Breast epithelium (tissue), 4 donors: Measurements from ENCODE around the gene STX16. TPM values are rescaled to one million over a fixed set of nuclear protein-coding genes. Genes with fewer than 3 reads are reported as not detected.

Experiments
- DNase-seq, 2 donors: peaks; one replicate each; pipeline ENCODE4 v3.0.0-alpha.2; 2019; ENCODE audit warnings: low spot score in 2 of 2
- H3K27ac ChIP-seq, 2 donors: fragments of 200-600 bp; sonication (generic) in 1 of 2; one replicate each; pipeline ENCODE4 v1.5.1; 2016 to 2019; ENCODE audit warnings: mild to moderate bottlenecking in 1 of 2
- H3K27me3 ChIP-seq, 2 donors: fragments of 200-600 bp; sonication (generic) in 1 of 2; one replicate each; pipeline versions ENCODE4 v1.5.1 to v1.6.0; 2017 to 2019; ENCODE audit warnings: control low read depth in 1 of 2, mild to moderate bottlenecking in 1 of 2
- H3K36me3 ChIP-seq: fragments of 200-600 bp; one replicate; pipeline ENCODE4 v1.5.1; 2019
- H3K4me1 ChIP-seq, 2 donors: fragments of 200-600 bp; sonication (generic); one replicate each; pipeline ENCODE4 v1.5.1; 2016 to 2019; ENCODE audit warnings: control low read depth in 1 of 2
- H3K4me3 ChIP-seq, 3 donors: fragments of 200-600 bp; sonication (generic); 1 replicate in 2 of 3; 2 replicates in 1 of 3; pipeline ENCODE4 v1.5.1; 2016 to 2019; ENCODE audit warnings: mild to moderate bottlenecking in 3 of 3, moderate library complexity in 2 of 3
- H3K9me3 ChIP-seq, 2 donors: fragments of 200-600 bp; sonication (generic) in 1 of 2; one replicate each; pipeline ENCODE4 v1.5.1; 2016 to 2019; ENCODE audit warnings: control low read depth in 1 of 2
- CTCF ChIP-seq, 3 donors: fragments of 450-650 bp; IDR thresholded peaks; one replicate each; pipeline ENCODE4 v1.5.1; 2016 to 2017; ENCODE audit warnings: antibody characterized with exemption in 3 of 3, mild to moderate bottlenecking in 3 of 3, moderate library complexity in 3 of 3
- POLR2A ChIP-seq: fragments of 450-650 bp; IDR thresholded peaks from one replicate; pipeline ENCODE4 v1.6.1; 2016; ENCODE audit warnings: antibody characterized with exemption, mild to moderate bottlenecking, moderate library complexity
- POLR2AphosphoS5 ChIP-seq, 3 donors: sonication (generic); formaldehyde crosslinking; IDR thresholded peaks; one replicate each; pipeline ENCODE4 v1.6.1; 2017; ENCODE audit warnings: antibody characterized with exemption in 3 of 3
- intact Hi-C: fragments of 100-400 bp; cut with DNase I; formaldehyde crosslinking; loops from one replicate; pipeline ENCODE4 v1.15.1; 2023; ENCODE audit warnings: low total_unique reads
- total RNA-seq, 3 donors: library from RNA; depleted of rRNA; stranded (reverse); fragments of >200 nt; gene quantifications; one replicate each; pipeline ENCODE4 v1.1.0, GENCODE V29; 2016

Gene STX16
- total RNA-seq, 3 donors from 2014 or later = 54.4 to 76.5 (median 74.4) TPM

GRCh38 chr20:58634521-58635278 is 16.4 kb upstream of the STX16 start:
- no peak for DNase-seq
- no peaks in the 10 kb centered on the region for H3K9me3 ChIP-seq
- no peak for TF ChIP-seq CTCF (IDR thresholded peaks at IDR 0.05)
- no peak for TF ChIP-seq POLR2AphosphoS5 (IDR thresholded peaks at IDR 0.05)
- TF ChIP-seq POLR2A = no peak
- H3K36me3 ChIP-seq = no peaks in the 10 kb centered on the region
- H3K4me1 ChIP-seq = no peaks in the 10 kb centered on the region
- peak overlapping the region in 1 of 3 donors; percentile 41 for H3K4me3 ChIP-seq
- no peaks in the 10 kb centered on the region for H3K27me3 ChIP-seq
- intact Hi-C loops = loop anchor here (1.0 to 5.0 kb wide), 2 partner anchors 36 to 1522 kb away; no protein-coding TSS in a partner anchor
- no peak overlapping the region for H3K27ac ChIP-seq

- H3K36me3 ChIP-seq = no peaks in the 10 kb centered on the region
- intact Hi-C loops = loop anchor here (1.0 kb wide), 1 partner anchor 37 kb away; no protein-coding TSS in a partner anchor
- no peak for DNase-seq
- TF ChIP-seq CTCF (IDR thresholded peaks at IDR 0.05) (no peak), POLR2A (no peak), POLR2AphosphoS5 (IDR thresholded peaks at IDR 0.05) (no peak)
- no peak overlapping the region for H3K4me3 ChIP-seq
- no peaks in the 10 kb centered on the region for H3K4me1 ChIP-seq
- H3K27me3 ChIP-seq = no peaks in the 10 kb centered on the region
- H3K9me3 ChIP-seq = no peaks in the 10 kb centered on the region
- H3K27ac ChIP-seq = no peak overlapping the region
Measured at GRCh38 chr20:58635279-58635665, 15.8 kb upstream of the STX16 start.

- no peaks in the 10 kb centered on the region for H3K27me3 ChIP-seq
- TF ChIP-seq POLR2AphosphoS5 (IDR thresholded peaks at IDR 0.05) (no peak), POLR2A (no peak), CTCF (IDR thresholded peaks at IDR 0.05) (no peak)
- no peak for DNase-seq
- intact Hi-C loops = no loop called here
- no peaks in the 10 kb centered on the region for H3K36me3 ChIP-seq
- no peak overlapping the region for H3K4me3 ChIP-seq
- H3K27ac ChIP-seq = peak overlapping the region; percentile 9 to 48
- H3K9me3 ChIP-seq = no peaks in the 10 kb centered on the region
- H3K4me1 ChIP-seq = no peaks in the 10 kb centered on the region
Measured at GRCh38 chr20:58636396-58636982, 14.6 kb upstream of the STX16 start.

DNA sequence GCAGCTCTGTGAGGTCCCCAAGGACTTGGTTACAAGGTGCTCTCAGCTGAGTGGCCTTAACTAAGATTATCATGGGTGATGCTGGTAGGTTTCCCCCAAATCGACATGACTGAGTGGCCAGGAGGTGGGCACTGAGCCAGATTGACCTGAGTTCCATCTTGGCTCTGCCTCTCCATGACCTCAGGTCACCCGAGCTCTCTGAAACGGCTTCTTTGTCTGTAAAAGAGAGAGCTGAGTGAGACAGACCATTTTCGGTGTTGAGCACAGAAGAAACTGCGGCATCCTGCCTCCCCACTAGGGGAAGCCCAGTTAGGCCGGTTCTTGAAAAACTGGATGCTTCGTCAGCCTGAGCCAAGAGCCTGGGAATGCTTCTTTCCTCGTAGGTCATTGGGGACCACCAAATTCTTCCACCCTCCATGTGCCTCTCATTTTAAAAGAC is 14.1 kb upstream of the STX16 start:
- TF ChIP-seq CTCF (IDR thresholded peaks at IDR 0.05) (peak in 1 of 3 donors; percentile 55), POLR2AphosphoS5 (IDR thresholded peaks at IDR 0.05) (no peak)

More for the DNA sequence above, 14.1 kb upstream of the STX16 start:
- intact Hi-C loops = no loop called here
- Histone ChIP-seq H3K36me3 (no peaks in the 10 kb centered on the region), H3K9me3 (no peaks in the 10 kb centered on the region), H3K27me3 (no peaks in the 10 kb centered on the region), H3K4me1 (no peaks in the 10 kb centered on the region), H3K4me3 (no peak overlapping the region), H3K27ac (peak overlapping the region; percentile 9 to 55)
- DNase-seq = peak in 1 of 2 donors; percentile 39
